ENCODE data around the gene KIAA2012. TPM values are rescaled to one million over a fixed set of nuclear protein-coding genes. Genes with fewer than 3 reads are reported as not detected.

KIAA2012 gene
- total and polyA plus RNA-seq, 2 donors (not counting 1 experiment from before 2014, with no cell fraction given), result not detected

DNA sequence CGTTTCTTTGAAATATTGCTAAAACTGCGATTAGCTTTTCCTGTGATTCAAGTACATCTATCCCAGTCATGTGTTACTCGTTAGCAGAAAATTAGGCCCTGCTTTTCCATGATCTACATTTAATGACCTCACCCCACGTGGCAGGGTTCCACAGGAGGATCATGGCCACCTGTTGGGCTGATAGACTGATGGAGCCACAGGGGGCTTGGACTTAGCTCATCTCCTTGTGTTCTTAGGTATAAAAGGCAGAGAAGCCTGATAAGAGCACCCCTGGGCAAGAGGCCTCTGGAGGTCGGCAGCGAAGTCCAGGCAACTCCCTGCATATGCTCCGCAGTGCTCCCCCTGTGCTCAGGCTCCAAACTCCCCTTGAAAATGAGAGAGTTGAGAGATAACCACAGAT lies 26.5 kb upstream of the KIAA2012 start:
- Histone ChIP-seq H3K9ac (ENCODE audit: low read length) (no peak overlapping the region), H3K79me2 (ENCODE audit: control insufficient read depth, insufficient read depth, low read length) (no peaks in the 10 kb centered on the region), H3K27me3 (replicated peaks in 1 of 4; ENCODE audit: control extremely low read depth in 1 of 4, control insufficient read depth in 3 of 4, insufficient read depth in 4 of 4, low read length in 3 of 4) (peaks cover 0 to 21% (median 6%) of the 10 kb centered on the region in 4 experiments), H3K4me1 (ENCODE audit: control insufficient read depth in 2 of 2, insufficient read depth in 2 of 2, low read length in 2 of 2) (peaks cover 0 to 3% of the 10 kb centered on the region in 2 donors), H2AFZ (ENCODE audit: insufficient read depth, low read depth, low read length, poor library complexity, severe bottlenecking) (no peak overlapping the region), H3K4me3 (ENCODE audit: control extremely low read depth in 1 of 5, extremely low read depth in 1 of 5, insufficient read depth in 1 of 5, low read depth in 2 of 5, low read length in 4 of 5) (no peak overlapping the region), H4K20me1 (ENCODE audit: control insufficient read depth, insufficient read depth, low read length, poor library complexity, severe bottlenecking) (no peaks in the 10 kb centered on the region), H3K27ac (ENCODE audit: low read length in 2 of 2) (no peak overlapping the region), H3K4me2 (replicated peaks; ENCODE audit: low read depth, low read length, poor library complexity, severe bottlenecking) (no peak overlapping the region), H3K9me3 (ENCODE audit: control extremely low read depth in 1 of 3, control insufficient read depth in 2 of 3, insufficient read depth in 1 of 3, low read length in 2 of 3) (no peaks in the 10 kb centered on the region), H3K36me3 (replicated peaks in 1 of 2; ENCODE audit: control extremely low read depth in 1 of 2, control insufficient read depth in 1 of 2, extremely low read depth in 1 of 2, insufficient read depth in 2 of 2, low read length in 1 of 2) (no peaks in the 10 kb centered on the region)
- Mint-ChIP-seq H3K9me3 (ENCODE audit: insufficient read depth) (no peaks in the 10 kb centered on the region), H3K27me3 (peaks cover 44% of the 10 kb centered on the region), H3K27ac (no peak overlapping the region), H3K4me3 (no peak overlapping the region), H3K4me1 (no peaks in the 10 kb centered on the region)
- ChIA-PET CTCF (no interaction called here), POLR2A (no interaction called here)
- WGBS (ENCODE audit: insufficient coverage), result 95% methylated on average over 5 of the region's 7 CpGs
- ATAC-seq (ENCODE audit: low read depth), result no peak
- DNase-seq, result no peak
- intact Hi-C loops (cut with micrococcal nuclease), result no loop called here
- TF ChIP-seq, protein P1, sequence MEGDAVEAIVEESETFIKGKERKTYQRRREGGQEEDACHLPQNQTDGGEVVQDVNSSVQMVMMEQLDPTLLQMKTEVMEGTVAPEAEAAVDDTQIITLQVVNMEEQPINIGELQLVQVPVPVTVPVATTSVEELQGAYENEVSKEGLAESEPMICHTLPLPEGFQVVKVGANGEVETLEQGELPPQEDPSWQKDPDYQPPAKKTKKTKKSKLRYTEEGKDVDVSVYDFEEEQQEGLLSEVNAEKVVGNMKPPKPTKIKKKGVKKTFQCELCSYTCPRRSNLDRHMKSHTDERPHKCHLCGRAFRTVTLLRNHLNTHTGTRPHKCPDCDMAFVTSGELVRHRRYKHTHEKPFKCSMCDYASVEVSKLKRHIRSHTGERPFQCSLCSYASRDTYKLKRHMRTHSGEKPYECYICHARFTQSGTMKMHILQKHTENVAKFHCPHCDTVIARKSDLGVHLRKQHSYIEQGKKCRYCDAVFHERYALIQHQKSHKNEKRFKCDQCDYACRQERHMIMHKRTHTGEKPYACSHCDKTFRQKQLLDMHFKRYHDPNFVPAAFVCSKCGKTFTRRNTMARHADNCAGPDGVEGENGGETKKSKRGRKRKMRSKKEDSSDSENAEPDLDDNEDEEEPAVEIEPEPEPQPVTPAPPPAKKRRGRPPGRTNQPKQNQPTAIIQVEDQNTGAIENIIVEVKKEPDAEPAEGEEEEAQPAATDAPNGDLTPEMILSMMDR (IDR thresholded peaks at IDR 0.05), result no peak
- no peak for TF ChIP-seq EZH2 (IDR thresholded peaks at IDR 0.05; ENCODE audit: borderline replicate concordance, insufficient read depth, low read depth, low read length, poor library complexity, severe bottlenecking)

DNA sequence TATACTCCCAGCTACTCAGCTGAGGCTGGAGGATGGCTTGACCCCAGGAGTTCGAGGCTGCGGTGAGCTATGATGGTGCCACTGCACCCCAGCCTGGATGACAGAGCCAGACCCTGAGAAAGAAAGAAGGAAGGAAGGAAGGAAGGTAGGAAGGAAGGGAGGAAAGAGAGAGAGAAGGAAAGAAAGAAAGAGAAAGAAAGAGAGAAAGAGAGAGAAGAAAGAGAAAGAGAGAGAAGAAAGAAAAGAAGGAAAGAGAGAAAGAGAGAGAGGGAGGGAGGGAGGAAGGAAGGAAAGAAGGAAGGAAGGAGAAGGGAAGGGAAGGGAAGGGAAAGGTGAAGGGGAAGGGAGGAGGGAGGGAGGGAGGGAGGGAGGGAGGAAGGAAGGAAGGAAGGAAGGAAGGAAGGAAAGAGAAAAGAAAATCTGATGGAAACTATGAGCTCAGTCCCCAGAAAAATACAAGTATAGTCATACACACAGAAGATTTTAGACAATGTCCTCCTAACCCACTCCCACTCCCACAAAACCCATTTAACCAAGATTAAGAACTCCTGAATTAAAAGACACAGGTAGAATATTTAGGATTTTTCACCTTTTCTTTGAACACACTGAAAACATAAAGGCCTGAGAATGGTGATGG lies 23.8 kb upstream of the KIAA2012 start:
- no peak overlapping the region for H3K4me3 Mint-ChIP-seq
- H3K27ac Mint-ChIP-seq, result no peak overlapping the region
- peaks cover 52% of the 10 kb centered on the region for H3K27me3 Mint-ChIP-seq
- H4K20me1 ChIP-seq (ENCODE audit: control insufficient read depth, insufficient read depth, low read length, poor library complexity, severe bottlenecking), result no peaks in the 10 kb centered on the region
- no peak overlapping the region for H3K4me2 ChIP-seq (replicated peaks; ENCODE audit: low read depth, low read length, poor library complexity, severe bottlenecking)
- H3K4me3 ChIP-seq (ENCODE audit: control extremely low read depth in 1 of 5, extremely low read depth in 1 of 5, insufficient read depth in 1 of 5, low read depth in 2 of 5, low read length in 4 of 5), result no peak overlapping the region
- peaks cover 0 to 8% (median 7%) of the 10 kb centered on the region in 4 experiments for H3K27me3 ChIP-seq (replicated peaks in 1 of 4; ENCODE audit: control extremely low read depth in 1 of 4, control insufficient read depth in 3 of 4, insufficient read depth in 4 of 4, low read length in 3 of 4)
- no peak overlapping the region for H3K9ac ChIP-seq (ENCODE audit: low read length)
- intact Hi-C loops (cut with micrococcal nuclease), result no loop called here
- POLR2A ChIA-PET, result no interaction called here
- no peaks in the 10 kb centered on the region for H3K36me3 ChIP-seq (replicated peaks in 1 of 2; ENCODE audit: control extremely low read depth in 1 of 2, control insufficient read depth in 1 of 2, extremely low read depth in 1 of 2, insufficient read depth in 2 of 2, low read length in 1 of 2)
- H3K4me1 ChIP-seq (ENCODE audit: control insufficient read depth in 2 of 2, insufficient read depth in 2 of 2, low read length in 2 of 2), result no peaks in the 10 kb centered on the region
- H3K27ac ChIP-seq (ENCODE audit: low read length in 2 of 2), result no peak overlapping the region
- ATAC-seq (ENCODE audit: low read depth) (no peak), DNase-seq (no peak)
- TF ChIP-seq, protein P1 (IDR thresholded peaks at IDR 0.05), result no peak
- no peak for TF ChIP-seq EZH2 (IDR thresholded peaks at IDR 0.05; ENCODE audit: borderline replicate concordance, insufficient read depth, low read depth, low read length, poor library complexity, severe bottlenecking)
- peaks cover 2% of the 10 kb centered on the region for H3K9me3 Mint-ChIP-seq (ENCODE audit: insufficient read depth)
- H2AFZ ChIP-seq (ENCODE audit: insufficient read depth, low read depth, low read length, poor library complexity, severe bottlenecking), result no peak overlapping the region
- no peaks in the 10 kb centered on the region for H3K4me1 Mint-ChIP-seq
- CTCF ChIA-PET, result no interaction called here
- no peaks in the 10 kb centered on the region for H3K9me3 ChIP-seq (ENCODE audit: control extremely low read depth in 1 of 3, control insufficient read depth in 2 of 3, insufficient read depth in 1 of 3, low read length in 2 of 3)
- no peaks in the 10 kb centered on the region for H3K79me2 ChIP-seq (ENCODE audit: control insufficient read depth, insufficient read depth, low read length)
- WGBS (ENCODE audit: insufficient coverage), result 89% methylated on average over 2 of the region's 2 CpGs

All from B cell (primary cell).